ENCODE measurements around the gene MOV10L1.

MOV10L1 gene

GRCh38 chr22:50058061-50058905 lies 31.5 kb upstream of the MOV10L1 start, which contains the start of gene TTLL8:
Gene TTLL8, minus strand, starts transcription at chr22:50058298.
- H3K79me1 ChIP-seq (ENCODE audit: low read depth, low read length), result no peaks in the 10 kb centered on the region
- no peak within 1 kb of the TSS for H4K8ac ChIP-seq (ENCODE audit: low read depth, low read length)
- WGBS, 2 donors (ENCODE audit: extremely low coverage in 2 of 2, insufficient read length in 2 of 2, insufficient replicate concordance in 1 of 2), result no CpG with 5 or more reads among the region's 102 CpGs
- peak within 1 kb of the TSS; percentile 100 for H2BK15ac ChIP-seq (ENCODE audit: low read length)
- H2BK120ac ChIP-seq (ENCODE audit: low read depth, low read length), result peak within 1 kb of the TSS; percentile 47
- peak within 1 kb of the TSS; percentile 3 for H3K4ac ChIP-seq (ENCODE audit: low read length)
- H4K91ac ChIP-seq (ENCODE audit: low read depth, low read length, poor library complexity), result no peak within 1 kb of the TSS
- H2BK12ac ChIP-seq (ENCODE audit: low read length), result peak within 1 kb of the TSS; percentile 86
- peak within 1 kb of the TSS; percentile 84 for H3K9ac ChIP-seq (ENCODE audit: low read depth, low read length, poor library complexity)
- peak within 1 kb of the TSS; percentile 83 for H3K4me2 ChIP-seq (ENCODE audit: insufficient read depth, low read length, poor library complexity, severe bottlenecking)
- no peak for DNase-seq (ENCODE audit: low spot score)
- peaks cover 0 to 5% of the 10 kb centered on the region in 2 donors for H3K9me3 ChIP-seq (replicated peaks in 1 of 2; ENCODE audit: control insufficient read depth in 2 of 2, insufficient read depth in 1 of 2, low read depth in 1 of 2, low read length in 2 of 2)
- H3K23ac ChIP-seq (ENCODE audit: low read depth, low read length, poor library complexity), result no peak within 1 kb of the TSS
- peak within 1 kb of the TSS in 1 of 2 donors; percentile 66 for H3K4me3 ChIP-seq (ENCODE audit: low read length in 2 of 2)
- H3K4me1 ChIP-seq (ENCODE audit: control insufficient read depth in 2 of 2, insufficient read depth in 1 of 2, low read depth in 1 of 2, low read length in 2 of 2), result peaks cover 11% of the 10 kb centered on the region in 2 donors
- H3K36me3 ChIP-seq (replicated peaks in 1 of 2; ENCODE audit: control insufficient read depth in 2 of 2, insufficient read depth in 2 of 2, low read length in 2 of 2), result no peaks in the 10 kb centered on the region
- H3K14ac ChIP-seq (ENCODE audit: low read length), result peak within 1 kb of the TSS; percentile 63
- peaks cover 0 to 9% (median 0%) of the 10 kb centered on the region in 3 experiments for H3K27me3 ChIP-seq (ENCODE audit: control insufficient read depth in 3 of 3, insufficient read depth in 3 of 3, low read depth in 1 of 3, low read length in 3 of 3)
- H3K18ac ChIP-seq (ENCODE audit: low read length), result peak within 1 kb of the TSS; percentile 97
- peak within 1 kb of the TSS; percentile 95 for H2AK5ac ChIP-seq (ENCODE audit: low read depth, low read length)
- H2AFZ ChIP-seq (ENCODE audit: low read length), result peak within 1 kb of the TSS; percentile 96
- peak within 1 kb of the TSS; percentile 66 for H2BK5ac ChIP-seq (ENCODE audit: low read length)
- H3K27ac ChIP-seq (replicated peaks; ENCODE audit: low read length), result no peak within 1 kb of the TSS

- Histone ChIP-seq H3K36me3 (replicated peaks in 1 of 2; ENCODE audit: control insufficient read depth in 2 of 2, insufficient read depth in 2 of 2, low read length in 2 of 2) (no peaks in the 10 kb centered on the region), H4K8ac (ENCODE audit: low read depth, low read length) (no peak overlapping the region), H3K27ac (replicated peaks; ENCODE audit: low read length) (peak overlapping the region; percentile 42), H3K23ac (ENCODE audit: low read depth, low read length, poor library complexity) (no peak overlapping the region), H2BK5ac (ENCODE audit: low read length) (no peak overlapping the region), H2BK120ac (ENCODE audit: low read depth, low read length) (peak overlapping the region; percentile 47), H4K91ac (ENCODE audit: low read depth, low read length, poor library complexity) (no peak overlapping the region), H2AFZ (ENCODE audit: low read length) (peak overlapping the region; percentile 96), H3K14ac (ENCODE audit: low read length) (peak overlapping the region; percentile 63), H3K79me1 (ENCODE audit: low read depth, low read length) (no peaks in the 10 kb centered on the region), H3K18ac (ENCODE audit: low read length) (peak overlapping the region; percentile 97), H3K4me3 (ENCODE audit: low read length in 2 of 2) (peak overlapping the region; percentile 18 to 66), H3K4me1 (ENCODE audit: control insufficient read depth in 2 of 2, insufficient read depth in 1 of 2, low read depth in 1 of 2, low read length in 2 of 2) (peaks cover 11% of the 10 kb centered on the region in 2 donors), H3K9ac (ENCODE audit: low read depth, low read length, poor library complexity) (peak overlapping the region; percentile 84), H2BK12ac (ENCODE audit: low read length) (peak overlapping the region; percentile 86), H3K27me3 (ENCODE audit: control insufficient read depth in 3 of 3, insufficient read depth in 3 of 3, low read depth in 1 of 3, low read length in 3 of 3) (peaks cover 0 to 9% (median 0%) of the 10 kb centered on the region in 3 experiments), H2AK5ac (ENCODE audit: low read depth, low read length) (peak overlapping the region; percentile 95), H3K4ac (ENCODE audit: low read length) (peak overlapping the region; percentile 3), H3K9me3 (replicated peaks in 1 of 2; ENCODE audit: control insufficient read depth in 2 of 2, insufficient read depth in 1 of 2, low read depth in 1 of 2, low read length in 2 of 2) (no peaks in the 10 kb centered on the region), H3K4me2 (ENCODE audit: insufficient read depth, low read length, poor library complexity, severe bottlenecking) (peak overlapping the region; percentile 83), H2BK15ac (ENCODE audit: low read length) (peak overlapping the region; percentile 100)
- peak; percentile 66 for DNase-seq (ENCODE audit: low spot score)
- WGBS, 2 donors (ENCODE audit: extremely low coverage in 2 of 2, insufficient read length in 2 of 2, insufficient replicate concordance in 1 of 2), result no CpG with 5 or more reads among the region's 31 CpGs
Measured at GRCh38 chr22:50058906-50059880, 30.6 kb upstream of the MOV10L1 start.

GRCh38 chr22:50059881-50060262 lies 29.9 kb upstream of the MOV10L1 start:
- Histone ChIP-seq H2AK5ac (ENCODE audit: low read depth, low read length) (peak overlapping the region; percentile 1), H3K36me3 (replicated peaks in 1 of 2; ENCODE audit: control insufficient read depth in 2 of 2, insufficient read depth in 2 of 2, low read length in 2 of 2) (no peaks in the 10 kb centered on the region), H2BK120ac (ENCODE audit: low read depth, low read length) (no peak overlapping the region), H3K14ac (ENCODE audit: low read length) (no peak overlapping the region), H2BK5ac (ENCODE audit: low read length) (no peak overlapping the region), H3K4me3 (ENCODE audit: low read length in 2 of 2) (no peak overlapping the region), H3K9ac (ENCODE audit: low read depth, low read length, poor library complexity) (no peak overlapping the region), H3K4ac (ENCODE audit: low read length) (no peak overlapping the region), H3K4me2 (ENCODE audit: insufficient read depth, low read length, poor library complexity, severe bottlenecking) (no peak overlapping the region), H3K9me3 (replicated peaks in 1 of 2; ENCODE audit: control insufficient read depth in 2 of 2, insufficient read depth in 1 of 2, low read depth in 1 of 2, low read length in 2 of 2) (no peaks in the 10 kb centered on the region), H3K79me1 (ENCODE audit: low read depth, low read length) (no peaks in the 10 kb centered on the region), H2AFZ (ENCODE audit: low read length) (peak overlapping the region; percentile 96), H3K18ac (ENCODE audit: low read length) (peak overlapping the region; percentile 60), H2BK12ac (ENCODE audit: low read length) (no peak overlapping the region), H4K8ac (ENCODE audit: low read depth, low read length) (no peak overlapping the region), H3K27ac (replicated peaks; ENCODE audit: low read length) (peak overlapping the region; percentile 42), H3K27me3 (ENCODE audit: control insufficient read depth in 3 of 3, insufficient read depth in 3 of 3, low read depth in 1 of 3, low read length in 3 of 3) (peaks cover 0 to 9% (median 0%) of the 10 kb centered on the region in 3 experiments), H2BK15ac (ENCODE audit: low read length) (no peak overlapping the region), H3K4me1 (ENCODE audit: control insufficient read depth in 2 of 2, insufficient read depth in 1 of 2, low read depth in 1 of 2, low read length in 2 of 2) (peaks cover 11% of the 10 kb centered on the region in 2 donors), H4K91ac (ENCODE audit: low read depth, low read length, poor library complexity) (no peak overlapping the region), H3K23ac (ENCODE audit: low read depth, low read length, poor library complexity) (no peak overlapping the region)
- no peak for DNase-seq (ENCODE audit: low spot score)
- no CpG with 5 or more reads among the region's 7 CpGs for WGBS, 2 donors (ENCODE audit: extremely low coverage in 2 of 2, insufficient read length in 2 of 2, insufficient replicate concordance in 1 of 2)
